K562 (cell line): ENCODE data around the gene TOMT. TPM values are rescaled to one million over a fixed set of nuclear protein-coding genes. Genes with fewer than 3 reads are reported as not detected.

ENCODE experiments used
- BCOR ChIP-seq: fragments of 450-650 bp; IDR thresholded peaks from 2 replicates; pipeline ENCODE4 v1.6.1; 2016
- CBFA2T2 ChIP-seq: fragments of 450-650 bp; conservative IDR thresholded peaks from 2 replicates; pipeline ENCODE4 v1.6.1; 2017; ENCODE audit warnings: mild to moderate bottlenecking
- CHD1 ChIP-seq: fragments of 200-600 bp; sonication (generic); IDR thresholded peaks from one replicate; pipeline ENCODE4 v1.6.1; 2012; ENCODE audit warnings: mild to moderate bottlenecking, moderate library complexity, low read length, inconsistent platforms
- CREBBP ChIP-seq: IDR thresholded peaks from one replicate; pipeline ENCODE4 v1.6.1; 2012; ENCODE audit warnings: low read depth, mild to moderate bottlenecking, control low read depth, inconsistent platforms, low read length
- DDX20 ChIP-seq: fragments of 450-650 bp; IDR thresholded peaks from 2 replicates; pipeline ENCODE4 v1.6.1; 2016; ENCODE audit warnings: missing genetic modification characterization, low read depth, mild to moderate bottlenecking, missing compliant biosample characterization, moderate library complexity
- FOXA1 ChIP-seq: fragments of 450-650 bp; IDR thresholded peaks from 2 replicates; pipeline ENCODE4 v1.6.1; 2016; ENCODE audit warnings: mild to moderate bottlenecking, borderline replicate concordance
- HDAC3 ChIP-seq: fragments of 450-650 bp; IDR thresholded peaks from 2 replicates; pipeline ENCODE4 v1.6.1; 2018; ENCODE audit warnings: borderline replicate concordance, mild to moderate bottlenecking, moderate library complexity; ENCODE audit not compliant: partially characterized antibody
- KDM4B ChIP-seq, 2 experiments: fragments of 450-650 bp in 1 of 2; sonication (generic) in 1 of 2; IDR thresholded peaks; 2 replicates each; pipeline ENCODE4 v1.6.1; 2016 to 2017; ENCODE audit warnings: borderline replicate concordance in 2 of 2, antibody characterized with exemption in 1 of 2, low read depth in 1 of 2, mild to moderate bottlenecking in 1 of 2
- KLF10 ChIP-seq: fragments of 250-450 bp; sonication (Bioruptor Pico); IDR thresholded peaks from 2 replicates; pipeline ENCODE4 v1.6.1; 2021; ENCODE audit warnings: matching md5 sums
- MAFF ChIP-seq: IDR thresholded peaks from 2 replicates; pipeline ENCODE4 v1.6.1; 2012; ENCODE audit warnings: low read length, improper control_type of control experiment
- MEF2D ChIP-seq: conservative IDR thresholded peaks from 2 replicates; pipeline ENCODE4 v1.6.1; 2016; ENCODE audit warnings: low read depth, missing genetic modification characterization, missing compliant biosample characterization
- NELFE ChIP-seq: IDR thresholded peaks from 2 replicates; pipeline ENCODE4 v1.6.1; 2011; ENCODE audit warnings: mild to moderate bottlenecking; ENCODE audit not compliant: insufficient read depth, insufficient read length
- RUNX1 ChIP-seq: sonication (generic); IDR thresholded peaks from 2 replicates; pipeline ENCODE4 v1.6.1; 2016; ENCODE audit warnings: antibody characterized with exemption, low read depth
- SIN3A ChIP-seq, 2 experiments: fragments of 150-350 bp in 1 of 2; IDR thresholded peaks; 2 replicates each; pipeline ENCODE4 v1.6.1; 2011 to 2016; ENCODE audit warnings: borderline replicate concordance in 2 of 2, low read depth in 2 of 2, low read length in 2 of 2, mild to moderate bottlenecking in 2 of 2, moderate library complexity in 2 of 2; ENCODE audit not compliant: control insufficient read depth in 1 of 2
- SMAD2 ChIP-seq: fragments of 150-350 bp; IDR thresholded peaks from 2 replicates; pipeline ENCODE4 v1.6.1; 2014; ENCODE audit warnings: low read depth, mild to moderate bottlenecking, low read length
- TRIM28 ChIP-seq: fragments of 450-650 bp; IDR thresholded peaks from 2 replicates; pipeline ENCODE4 v1.6.1; 2017
- ZNF232 ChIP-seq: sonication (generic); formaldehyde crosslinking; IDR thresholded peaks from 2 replicates; pipeline ENCODE4 v1.8.0; 2022; ENCODE audit warnings: mild to moderate bottlenecking, missing genetic modification reagents
- ZNF263 ChIP-seq: sonication (generic); formaldehyde crosslinking; IDR thresholded peaks from 2 replicates; pipeline ENCODE4 v1.8.0; 2022; ENCODE audit warnings: mild to moderate bottlenecking, missing genetic modification reagents, borderline replicate concordance
- ZNF644 ChIP-seq: fragments of 200-800 bp; sonication (Bioruptor generic); IDR thresholded peaks from 2 replicates; pipeline ENCODE4 v1.6.1; 2016; ENCODE audit warnings: low read depth, missing genetic modification characterization, missing compliant biosample characterization
- ZNF707 ChIP-seq: fragments of 250-450 bp; sonication (Bioruptor Pico); conservative IDR thresholded peaks from 2 replicates; pipeline ENCODE4 v1.8.0; 2022; ENCODE audit warnings: inconsistent platforms, mild to moderate bottlenecking, moderate library complexity
- ZNF75A ChIP-seq: fragments of 450-650 bp; formaldehyde crosslinking; IDR thresholded peaks from 2 replicates; pipeline ENCODE4 v1.4.0; 2020; ENCODE audit warnings: mild to moderate bottlenecking
- polyA plus RNA-seq, 8 experiments: library from polyadenylated mRNA; depleted of rRNA in 4 of 8; stranded (reverse) in 5 of 8; unstranded in 3 of 8; fragments of >200 nt; fragmentation: Nextera tagmentation in 2 of 8; fragmentation: Illumina TruSeq in 1 of 8; extraction: Ambion mirVana in 2 of 8; extraction: Trizol in 1 of 8; gene quantifications; 2 replicates each; pipeline versions ENCODE4 v1.2.1 to v1.2.3, GENCODE V29; 2011 to 2014; ENCODE audit warnings: inconsistent platforms in 1 of 8, missing spikeins in 1 of 8
- total RNA-seq, 7 experiments: library from RNA; depleted of rRNA in 6 of 7; stranded (reverse); fragments of >200 nt in 6 of 7; fragmentation: Illumina TruSeq in 2 of 7; extraction: Trizol in 2 of 7; gene quantifications; 2 replicates each; pipeline versions ENCODE4 v1.2.1 to v1.2.3, GENCODE V29; 2011 to 2021; ENCODE audit warnings: low replicate concordance in 1 of 7
- TF ChIP-seq, protein P1 (sequence below): fragments of 450-650 bp; IDR thresholded peaks from 2 replicates; pipeline ENCODE4 v1.6.1; 2016; ENCODE audit warnings: low read depth
- TF ChIP-seq, protein P2 (sequence below), 2 experiments: fragments of 250-450 bp in 1 of 2; fragments of 450-650 bp in 1 of 2; sonication (Bioruptor Pico) in 1 of 2; IDR thresholded peaks; 2 replicates each; pipeline versions ENCODE4 v1.6.1 to v1.8.0; 2016 to 2021; ENCODE audit warnings: mild to moderate bottlenecking in 2 of 2, moderate library complexity in 2 of 2, missing compliant biosample characterization in 1 of 2, missing genetic modification characterization in 1 of 2

The TOMT gene
- total and polyA plus RNA-seq, 9 of the 15 experiments (the other 6 are each of a cell fraction or from before 2014, with no cell fraction given), result not detected

DNA sequence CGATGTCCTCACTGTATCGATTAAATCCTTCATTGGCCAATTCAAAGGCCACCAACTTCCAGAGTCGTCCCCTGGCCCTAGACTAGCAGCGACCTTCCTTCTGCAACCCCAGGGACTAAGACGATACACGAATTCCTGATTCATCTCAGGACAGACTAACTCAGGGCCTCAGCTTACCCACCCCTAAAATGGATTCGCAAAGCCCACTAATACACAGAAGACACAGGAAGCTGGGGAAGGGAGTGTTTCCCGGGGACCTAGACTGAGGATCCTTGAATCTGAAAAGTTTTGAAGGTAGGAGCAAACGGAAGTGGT, 3.1 kb upstream of the TOMT start (continued):
- TF ChIP-seq SIN3A (IDR thresholded peaks at IDR 0.05; ENCODE audit: borderline replicate concordance in 2 of 2, control insufficient read depth in 1 of 2, low read depth in 2 of 2, low read length in 2 of 2) (peak in 1 of 2 experiments; percentile 56; a peak in 1 of 4 replicates), ZNF707 (CRISPR knock-in tag) (no peak), CHD1 (peak; percentile 78), ZNF644 (tag) (0 out of 2 replicates have a peak, but pooled peaks have one; percentile 1), TRIM28 (no peak), NELFE (no peak), CBFA2T2 (no peak), MEF2D (tag) (no peak), RUNX1 (no peak), CREBBP (no peak), DDX20 (tag) (no peak), KLF10 (CRISPR knock-in tag) (no peak), ZNF263 (CRISPR knock-in tag) (peak; percentile 37; the same call in 1 of the 2 replicates), HDAC3 (peak; percentile 15), SMAD2 (no peak), FOXA1 (no peak), ZNF232 (no peak), KDM4B (IDR thresholded peaks at IDR 0.05; ENCODE audit: borderline replicate concordance in 2 of 2, low read depth in 1 of 2) (no peak), ZNF75A (CRISPR knock-in tag) (no peak), BCOR (peak; percentile 42; the same call in 1 of the 2 replicates), MAFF (no peak)
- TF ChIP-seq, protein P1, sequence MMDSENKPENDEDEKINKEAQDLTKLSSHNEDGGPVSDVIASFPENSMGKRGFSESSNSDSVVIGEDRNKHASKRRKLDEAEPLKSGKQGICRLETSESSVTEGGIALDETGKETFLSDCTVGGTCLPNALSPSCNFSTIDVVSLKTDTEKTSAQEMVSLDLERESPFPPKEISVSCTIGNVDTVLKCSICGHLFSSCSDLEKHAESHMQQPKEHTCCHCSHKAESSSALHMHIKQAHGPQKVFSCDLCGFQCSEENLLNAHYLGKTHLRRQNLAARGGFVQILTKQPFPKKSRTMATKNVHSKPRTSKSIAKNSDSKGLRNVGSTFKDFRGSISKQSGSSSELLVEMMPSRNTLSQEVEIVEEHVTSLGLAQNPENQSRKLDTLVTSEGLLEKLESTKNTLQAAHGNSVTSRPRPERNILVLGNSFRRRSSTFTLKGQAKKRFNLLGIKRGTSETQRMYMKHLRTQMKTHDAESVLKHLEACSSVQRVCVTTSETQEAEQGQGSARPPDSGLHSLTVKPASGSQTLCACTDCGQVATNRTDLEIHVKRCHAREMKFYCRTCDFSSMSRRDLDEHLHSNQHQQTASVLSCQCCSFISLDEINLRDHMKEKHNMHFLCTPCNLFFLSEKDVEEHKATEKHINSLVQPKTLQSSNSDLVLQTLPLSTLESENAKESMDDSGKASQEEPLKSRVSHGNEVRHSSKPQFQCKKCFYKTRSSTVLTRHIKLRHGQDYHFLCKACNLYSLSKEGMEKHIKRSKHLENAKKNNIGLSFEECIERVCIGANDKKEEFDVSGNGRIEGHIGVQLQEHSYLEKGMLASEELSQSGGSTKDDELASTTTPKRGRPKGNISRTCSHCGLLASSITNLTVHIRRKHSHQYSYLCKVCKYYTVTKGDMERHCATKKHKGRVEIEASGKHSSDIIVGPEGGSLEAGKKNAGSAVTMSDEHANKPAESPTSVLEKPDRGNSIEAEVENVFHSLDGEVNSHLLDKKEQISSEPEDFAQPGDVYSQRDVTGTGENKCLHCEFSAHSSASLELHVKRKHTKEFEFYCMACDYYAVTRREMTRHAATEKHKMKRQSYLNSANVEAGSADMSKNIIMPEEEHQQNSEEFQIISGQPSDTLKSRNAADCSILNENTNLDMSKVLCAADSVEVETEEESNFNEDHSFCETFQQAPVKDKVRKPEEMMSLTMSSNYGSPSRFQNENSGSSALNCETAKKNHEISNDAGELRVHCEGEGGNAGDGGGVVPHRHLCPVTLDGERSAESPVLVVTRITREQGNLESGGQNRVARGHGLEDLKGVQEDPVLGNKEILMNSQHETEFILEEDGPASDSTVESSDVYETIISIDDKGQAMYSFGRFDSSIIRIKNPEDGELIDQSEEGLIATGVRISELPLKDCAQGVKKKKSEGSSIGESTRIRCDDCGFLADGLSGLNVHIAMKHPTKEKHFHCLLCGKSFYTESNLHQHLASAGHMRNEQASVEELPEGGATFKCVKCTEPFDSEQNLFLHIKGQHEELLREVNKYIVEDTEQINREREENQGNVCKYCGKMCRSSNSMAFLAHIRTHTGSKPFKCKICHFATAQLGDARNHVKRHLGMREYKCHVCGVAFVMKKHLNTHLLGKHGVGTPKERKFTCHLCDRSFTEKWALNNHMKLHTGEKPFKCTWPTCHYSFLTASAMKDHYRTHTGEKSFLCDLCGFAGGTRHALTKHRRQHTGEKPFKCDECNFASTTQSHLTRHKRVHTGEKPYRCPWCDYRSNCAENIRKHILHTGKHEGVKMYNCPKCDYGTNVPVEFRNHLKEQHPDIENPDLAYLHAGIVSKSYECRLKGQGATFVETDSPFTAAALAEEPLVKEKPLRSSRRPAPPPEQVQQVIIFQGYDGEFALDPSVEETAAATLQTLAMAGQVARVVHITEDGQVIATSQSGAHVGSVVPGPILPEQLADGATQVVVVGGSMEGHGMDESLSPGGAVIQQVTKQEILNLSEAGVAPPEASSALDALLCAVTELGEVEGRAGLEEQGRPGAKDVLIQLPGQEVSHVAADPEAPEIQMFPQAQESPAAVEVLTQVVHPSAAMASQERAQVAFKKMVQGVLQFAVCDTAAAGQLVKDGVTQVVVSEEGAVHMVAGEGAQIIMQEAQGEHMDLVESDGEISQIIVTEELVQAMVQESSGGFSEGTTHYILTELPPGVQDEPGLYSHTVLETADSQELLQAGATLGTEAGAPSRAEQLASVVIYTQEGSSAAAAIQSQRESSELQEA, result no peak
- TF ChIP-seq, protein P2, sequence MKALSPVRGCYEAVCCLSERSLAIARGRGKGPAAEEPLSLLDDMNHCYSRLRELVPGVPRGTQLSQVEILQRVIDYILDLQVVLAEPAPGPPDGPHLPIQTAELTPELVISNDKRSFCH (CRISPR knock-in tag; IDR thresholded peaks at IDR 0.05), result no peak
- TF ChIP-seq, protein P2 (tag; IDR thresholded peaks at IDR 0.05), result 0 out of 2 replicates have a peak, but pooled peaks have one; percentile 25
